Measurements from ENCODE around the gene FAM53A.
A peak's percentile ranks its signal among the peaks of the same experiment; 100 is the strongest.

FAM53A gene, protein sequence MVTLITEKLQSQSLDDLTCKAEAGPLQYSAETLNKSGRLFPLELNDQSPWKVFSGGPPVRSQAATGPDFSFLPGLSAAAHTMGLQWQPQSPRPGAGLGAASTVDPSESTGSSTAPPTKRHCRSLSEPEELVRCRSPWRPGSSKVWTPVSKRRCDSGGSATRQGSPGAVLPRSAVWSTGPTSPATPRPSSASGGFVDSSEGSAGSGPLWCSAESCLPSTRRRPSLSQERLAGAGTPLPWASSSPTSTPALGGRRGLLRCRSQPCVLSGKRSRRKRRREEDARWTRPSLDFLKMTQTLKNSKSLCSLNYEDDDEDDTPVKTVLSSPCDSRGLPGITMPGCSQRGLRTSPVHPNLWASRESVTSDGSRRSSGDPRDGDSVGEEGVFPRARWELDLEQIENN

DNA sequence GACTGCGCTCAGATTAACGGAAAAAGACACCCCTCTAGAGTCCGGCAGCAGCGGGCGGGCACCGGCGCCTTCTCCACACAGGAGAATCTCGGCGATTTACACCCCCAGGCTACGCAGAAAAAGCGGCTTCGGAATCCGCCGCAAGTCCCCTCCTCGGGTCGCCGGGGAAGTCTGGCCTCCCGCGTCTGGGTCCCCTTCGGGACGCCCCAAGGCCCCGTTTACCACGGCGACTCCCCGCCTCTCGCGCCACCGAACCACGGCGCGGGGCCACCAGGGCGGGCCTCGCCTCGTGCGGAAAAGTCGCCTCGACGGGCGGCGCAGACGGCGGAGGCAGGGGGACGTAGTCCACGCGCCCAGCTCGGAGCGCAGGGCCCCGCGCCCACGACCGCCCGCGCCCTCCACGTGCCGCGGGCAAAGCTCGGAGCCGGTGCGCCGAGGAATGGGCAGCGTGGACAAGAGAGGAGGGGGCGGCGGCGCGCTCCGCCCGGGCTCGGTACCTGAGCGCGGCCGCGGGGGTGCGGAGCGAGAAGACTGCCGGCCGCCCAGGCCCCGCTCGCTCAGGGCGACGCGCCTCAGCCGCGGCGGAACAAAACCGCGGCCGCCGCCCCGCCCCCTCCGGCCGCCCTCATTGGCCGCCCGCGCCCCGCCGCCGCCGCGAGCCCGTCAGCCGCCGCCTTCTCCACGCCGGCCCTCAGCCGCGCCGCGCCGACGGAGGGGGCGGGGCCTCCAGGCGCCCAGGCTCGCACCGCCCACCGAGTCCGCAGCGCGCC, at the start of gene FAM53A:
FAM53A (minus strand) TSS at position 578 of the 770 bp plus-strand sequence. CDS start 15,572 bp downstream, outside the sequence.
- peak in 2 of 3 experiments; percentile 17 to 90 for DNase-seq (ENCODE audit: low read depth in 3 of 3)

DNA sequence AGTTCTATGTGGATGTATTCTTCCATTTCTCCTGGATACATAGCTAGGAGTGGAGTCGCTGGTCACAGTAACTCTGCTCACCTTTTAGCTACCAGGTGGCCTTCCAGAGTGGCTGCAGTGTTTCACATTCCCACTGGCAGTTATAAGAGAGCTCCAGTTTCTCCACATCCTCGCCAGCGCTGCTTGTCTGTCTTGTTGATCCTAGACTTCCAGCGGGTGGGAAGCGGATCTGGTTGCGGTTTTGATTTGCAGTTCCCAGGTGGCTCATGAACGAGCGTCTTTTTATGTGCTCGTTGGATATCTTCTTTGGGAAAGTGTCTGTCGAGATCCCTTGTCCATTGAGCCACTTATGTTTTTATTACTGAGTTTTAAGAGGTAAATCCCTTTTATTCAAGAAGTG, 48.8 kb upstream of the FAM53A start:
- no peak for DNase-seq (ENCODE audit: low read depth in 3 of 3)

DNA sequence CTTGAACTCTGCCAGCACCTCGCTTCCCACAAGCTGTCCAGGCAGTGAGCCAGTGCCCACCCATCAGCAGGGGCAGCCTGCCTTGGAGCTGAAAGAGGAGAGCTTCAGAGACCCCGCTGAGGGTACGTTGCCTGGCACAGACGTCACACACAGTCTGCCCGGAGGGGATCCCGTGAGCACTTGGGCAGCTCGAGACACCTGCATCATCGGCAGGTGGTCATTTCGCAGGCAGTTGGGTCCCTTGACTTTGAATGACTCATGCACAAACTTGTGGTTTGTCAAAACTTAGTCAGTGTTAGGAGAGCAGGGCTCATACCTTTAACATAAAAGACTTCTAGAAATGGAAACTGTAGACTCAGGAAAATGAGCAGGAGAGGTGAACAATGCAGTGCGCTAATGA, 47.1 kb upstream of the FAM53A start:
- DNase-seq (ENCODE audit: low read depth in 3 of 3) = no peak

DNA sequence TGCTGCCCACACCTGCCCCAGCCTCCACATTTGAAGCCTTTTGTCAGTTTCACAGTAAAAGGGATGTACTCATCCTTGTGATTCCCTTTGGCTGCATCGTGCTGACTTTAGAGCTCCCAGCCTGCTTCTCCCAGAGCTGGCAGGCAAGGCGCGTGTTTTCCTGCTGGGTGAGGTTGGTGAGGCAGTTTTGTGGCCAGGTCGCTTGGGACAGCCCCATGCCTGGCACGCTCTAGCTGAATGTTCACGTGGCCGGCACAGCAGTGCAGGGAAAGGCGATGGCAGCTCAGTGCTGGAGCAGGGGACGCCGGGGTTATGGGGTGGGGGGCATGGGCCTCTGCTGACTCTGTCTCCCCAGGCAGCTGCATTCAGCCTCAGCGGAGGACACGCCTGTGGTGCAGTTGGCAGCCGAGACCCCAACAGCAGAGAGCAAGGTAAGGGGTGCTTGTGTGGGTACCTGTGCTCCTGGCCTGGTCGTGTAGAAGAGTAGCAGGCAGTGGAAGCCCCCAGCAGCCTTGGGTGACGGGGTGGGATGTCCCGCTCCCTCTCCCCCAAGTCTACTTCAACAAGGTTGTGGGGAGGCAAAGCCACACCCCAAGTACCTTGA, 46.5 kb upstream of the FAM53A start:
- DNase-seq (ENCODE audit: low read depth in 3 of 3) = no peak

DNA sequence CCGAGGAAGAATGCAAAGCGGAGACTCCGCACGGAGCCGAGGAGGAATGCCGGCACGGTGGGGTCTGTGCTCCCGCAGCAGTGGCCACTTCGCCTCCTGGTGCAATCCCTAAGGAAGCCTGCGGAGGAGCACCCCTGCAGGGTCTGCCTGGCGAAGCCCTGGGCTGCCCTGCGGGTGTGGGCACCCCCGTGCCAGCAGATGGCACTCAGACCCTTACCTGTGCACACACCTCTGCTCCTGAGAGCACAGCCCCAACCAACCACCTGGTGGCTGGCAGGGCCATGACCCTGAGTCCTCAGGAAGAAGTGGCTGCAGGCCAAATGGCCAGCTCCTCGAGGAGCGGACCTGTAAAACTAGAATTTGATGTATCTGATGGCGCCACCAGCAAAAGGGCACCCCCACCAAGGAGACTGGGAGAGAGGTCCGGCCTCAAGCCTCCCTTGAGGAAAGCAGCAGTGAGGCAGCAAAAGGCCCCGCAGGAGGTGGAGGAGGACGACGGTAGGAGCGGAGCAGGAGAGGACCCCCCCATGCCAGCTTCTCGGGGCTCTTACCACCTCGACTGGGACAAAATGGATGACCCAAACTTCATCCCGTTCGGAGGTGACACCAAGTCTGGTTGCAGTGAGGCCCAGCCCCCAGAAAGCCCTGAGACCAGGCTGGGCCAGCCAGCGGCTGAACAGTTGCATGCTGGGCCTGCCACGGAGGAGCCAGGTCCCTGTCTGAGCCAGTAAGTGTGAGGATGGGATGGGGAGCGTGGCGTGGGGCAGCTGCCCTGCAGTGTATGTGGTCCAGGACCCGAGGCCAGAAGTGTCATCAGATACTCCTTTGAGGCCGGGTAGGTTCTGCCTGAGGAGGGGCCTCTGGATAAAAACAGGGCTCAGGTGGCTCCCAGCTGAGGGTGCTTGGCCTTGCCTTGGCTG, 44.2 kb upstream of the FAM53A start:
- DNase-seq (ENCODE audit: low read depth in 3 of 3) = no peak

DNA sequence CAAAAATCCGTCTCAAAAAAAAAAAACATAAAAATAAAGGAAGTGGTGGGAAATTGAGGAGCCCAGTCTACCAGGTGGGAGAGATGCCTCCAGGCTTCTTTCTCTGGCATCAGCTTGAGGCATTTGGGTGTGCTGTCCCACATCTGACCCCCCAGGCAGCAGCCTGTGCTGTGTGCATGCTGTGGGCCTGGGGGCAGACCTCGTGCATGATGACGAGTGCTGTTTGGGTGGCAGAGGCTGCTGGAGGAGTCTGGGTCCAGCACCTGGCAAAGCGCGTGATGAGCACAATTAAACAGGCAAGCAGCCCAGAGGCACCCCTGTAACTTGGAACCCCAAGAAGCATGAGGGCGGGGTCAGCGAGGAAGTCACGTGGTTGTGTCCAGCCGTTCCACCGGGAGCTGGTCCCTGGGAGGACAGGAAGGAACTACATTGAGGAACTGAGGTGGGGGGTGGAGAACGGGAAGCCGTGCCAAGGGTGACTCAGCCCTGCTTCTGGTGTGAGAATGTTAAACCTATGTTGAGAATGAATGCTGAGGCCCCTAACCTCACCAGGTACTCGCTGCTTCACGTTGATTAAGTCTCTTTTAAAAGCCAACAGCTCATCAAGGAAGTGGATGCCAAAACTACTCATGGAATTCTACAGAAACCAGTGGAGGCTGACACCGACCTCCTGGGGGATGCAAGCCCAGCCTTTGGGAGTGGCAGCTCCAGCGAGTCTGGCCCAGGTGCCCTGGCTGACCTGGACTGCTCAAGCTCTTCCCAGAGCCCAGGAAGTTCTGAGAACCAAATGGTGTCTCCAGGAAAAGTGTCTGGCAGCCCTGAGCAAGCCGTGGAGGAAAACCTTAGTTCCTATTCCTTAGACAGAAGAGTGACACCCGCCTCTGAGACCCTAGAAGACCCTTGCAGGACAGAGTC, 43.3 kb upstream of the FAM53A start:
- DNase-seq (ENCODE audit: low read depth in 3 of 3) = no peak

DNA sequence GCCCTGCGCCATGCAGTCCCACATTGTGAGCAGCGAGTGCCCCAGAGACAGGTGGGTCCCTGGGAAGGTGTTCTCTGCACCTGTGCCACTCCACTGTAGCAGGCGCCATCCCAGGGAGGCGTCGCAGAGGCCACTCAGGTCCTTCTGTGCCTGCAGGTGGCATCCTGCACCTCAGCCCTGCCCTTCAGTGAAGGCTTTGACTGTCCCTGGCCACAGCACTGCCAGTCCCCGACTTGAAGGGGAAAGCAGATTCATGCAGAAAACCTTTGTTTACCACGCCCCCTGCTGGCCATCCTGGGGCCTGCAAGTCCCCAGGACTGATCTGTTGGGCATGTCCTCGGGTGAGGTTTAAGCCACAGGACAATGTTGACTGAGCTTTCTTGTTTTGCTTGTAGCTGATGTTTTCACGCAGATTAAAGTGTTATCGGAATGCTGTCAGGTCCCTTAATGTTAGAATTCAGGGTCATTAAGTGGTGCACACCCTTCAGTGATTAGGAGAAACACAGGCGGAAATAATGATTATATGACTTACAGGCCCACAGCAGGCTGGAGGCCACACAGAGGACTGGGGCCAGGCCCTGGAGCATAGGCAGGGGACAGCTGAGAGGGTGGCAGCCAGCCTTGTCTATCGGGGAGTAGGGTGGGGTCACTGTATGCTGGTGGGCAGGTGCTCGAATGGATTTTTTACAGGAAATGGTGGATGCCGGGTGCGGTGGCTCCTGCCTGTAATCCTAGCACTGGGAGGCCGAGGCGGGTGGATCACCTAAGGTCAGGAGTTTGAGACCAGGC, 42.2 kb upstream of the FAM53A start:
- peak; percentile 78 to 86 (median 84) for DNase-seq (ENCODE audit: low read depth in 3 of 3)

DNA sequence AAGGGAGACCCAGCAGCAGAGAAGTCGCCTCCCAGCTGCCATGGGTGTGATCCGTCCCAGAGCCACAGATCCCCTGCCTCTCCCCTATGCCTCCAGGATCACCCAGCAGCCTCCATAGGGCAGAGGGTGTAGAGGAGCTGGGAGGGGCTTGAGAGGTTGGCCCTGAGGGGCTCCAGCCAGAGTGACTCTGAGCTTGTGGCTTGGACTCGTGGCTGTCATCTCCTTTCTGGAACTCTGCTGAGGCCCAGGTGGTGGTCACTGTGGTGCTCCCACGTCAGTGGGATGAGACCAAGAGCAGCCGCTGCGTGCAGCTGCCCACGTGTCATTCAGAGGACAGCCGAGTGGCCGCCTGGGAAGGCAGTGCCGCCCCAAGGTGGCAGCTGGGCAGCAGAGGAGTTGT, 41.4 kb upstream of the FAM53A start:
- no peak for DNase-seq (ENCODE audit: low read depth in 3 of 3)

DNA sequence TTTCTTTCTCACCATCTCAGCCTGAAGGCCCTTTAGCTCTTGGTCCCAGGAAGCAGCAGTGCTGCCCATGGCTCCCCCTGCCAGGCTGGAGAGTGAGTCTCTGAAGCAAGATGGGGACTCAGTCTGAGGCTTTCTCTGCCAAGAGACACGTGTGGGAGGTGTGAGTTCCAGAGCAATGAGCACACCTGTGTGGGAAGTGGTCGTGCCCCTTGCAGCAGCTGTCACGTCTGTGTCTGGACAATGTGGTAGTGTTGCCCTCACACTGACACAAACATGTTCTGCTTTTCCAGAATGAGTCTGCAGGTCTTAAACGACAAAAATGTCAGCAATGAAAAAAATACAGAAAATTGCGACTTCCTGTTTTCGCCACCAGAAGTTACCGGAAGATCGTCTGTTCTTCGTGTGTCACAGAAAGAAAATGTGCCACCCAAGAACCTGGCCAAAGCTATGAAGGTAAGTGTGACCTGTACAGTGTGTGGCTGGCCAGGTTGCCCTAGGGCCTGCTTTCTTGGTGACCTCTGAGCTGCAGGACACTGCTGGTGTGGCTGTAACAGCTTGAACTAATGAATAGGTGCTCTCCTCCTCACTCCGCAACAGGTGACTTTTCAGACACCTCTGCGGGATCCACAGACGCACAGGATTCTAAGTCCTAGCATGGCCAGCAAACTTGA, 39.2 kb upstream of the FAM53A start:
- DNase-seq (ENCODE audit: low read depth in 3 of 3) = peak in 2 of 3 experiments; percentile 47 to 61

DNA sequence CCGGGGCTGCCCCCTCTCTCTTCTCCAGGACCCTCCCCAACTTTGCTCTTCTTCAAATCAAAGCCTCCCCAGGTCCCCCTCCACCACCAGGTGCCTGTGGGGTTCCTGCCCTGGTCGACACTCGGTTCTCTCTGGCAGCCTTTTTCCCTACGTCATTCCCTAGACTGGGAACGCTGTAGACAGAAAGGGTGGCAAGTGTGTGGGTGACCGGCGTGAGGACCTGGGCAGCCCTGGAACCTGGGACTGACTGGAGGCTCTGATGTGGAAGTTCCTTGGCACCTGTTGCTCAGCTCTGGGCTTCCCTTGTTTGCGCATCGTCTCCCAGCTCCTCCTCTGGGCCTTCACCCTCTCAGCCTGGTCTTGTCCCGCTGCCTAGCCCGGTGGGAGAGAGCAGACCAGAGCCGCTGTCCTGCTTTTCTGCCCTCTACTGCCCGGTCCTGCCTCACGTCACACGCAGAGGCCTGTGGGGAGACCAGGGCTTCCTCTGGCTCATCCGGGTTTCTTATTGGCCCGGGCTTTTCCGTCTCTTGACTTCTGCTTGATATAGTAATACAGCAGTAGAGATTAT, 38.5 kb upstream of the FAM53A start:
- peak in 1 of 3 experiments; percentile 37 for DNase-seq (ENCODE audit: low read depth in 3 of 3)

DNA sequence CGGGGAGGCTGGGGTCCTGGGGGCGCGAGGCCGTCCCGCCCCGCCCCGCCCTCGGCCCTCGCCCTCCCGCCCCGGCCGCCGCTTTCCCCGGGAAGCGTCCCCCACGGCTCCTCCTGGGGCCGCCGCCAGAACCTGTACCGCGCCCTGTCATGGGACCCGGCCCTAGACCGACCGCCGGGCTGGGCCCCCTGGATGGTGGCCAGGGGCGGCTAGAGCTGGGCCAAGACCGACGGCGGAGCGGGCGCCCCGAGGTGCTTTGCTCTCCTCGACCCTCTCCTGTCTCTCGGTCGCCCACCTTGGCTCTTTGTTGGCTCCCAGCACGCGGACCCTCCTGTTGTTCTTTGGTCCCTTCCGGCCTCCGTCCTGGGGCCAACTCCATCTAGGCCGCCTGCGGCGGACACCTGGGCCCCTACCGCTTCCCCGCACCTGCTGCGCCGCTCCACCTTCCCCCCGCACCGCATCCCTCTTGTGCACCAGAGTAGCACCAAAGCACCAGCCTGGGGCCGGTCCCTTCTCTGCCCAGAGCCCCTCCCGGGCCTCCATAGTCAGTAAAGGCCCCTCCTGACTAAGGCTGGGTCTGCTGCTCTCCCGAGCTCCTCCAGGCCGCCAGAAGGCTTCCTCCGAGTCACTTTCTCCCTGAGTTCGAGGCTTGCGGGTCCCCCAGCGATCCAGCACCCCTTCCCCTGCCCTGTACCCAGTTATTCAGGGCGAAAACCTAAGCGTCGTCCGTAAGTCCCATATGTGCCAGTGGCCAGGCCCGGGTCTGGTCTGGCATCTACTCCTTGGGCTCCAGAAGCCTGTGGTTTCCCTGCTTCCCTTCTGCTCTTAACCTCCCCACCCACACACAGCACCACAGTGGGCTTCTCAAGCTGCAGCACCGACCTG, 37.8 kb upstream of the FAM53A start:
- DNase-seq (ENCODE audit: low read depth in 3 of 3) = peak in 1 of 3 experiments; percentile 45

DNA sequence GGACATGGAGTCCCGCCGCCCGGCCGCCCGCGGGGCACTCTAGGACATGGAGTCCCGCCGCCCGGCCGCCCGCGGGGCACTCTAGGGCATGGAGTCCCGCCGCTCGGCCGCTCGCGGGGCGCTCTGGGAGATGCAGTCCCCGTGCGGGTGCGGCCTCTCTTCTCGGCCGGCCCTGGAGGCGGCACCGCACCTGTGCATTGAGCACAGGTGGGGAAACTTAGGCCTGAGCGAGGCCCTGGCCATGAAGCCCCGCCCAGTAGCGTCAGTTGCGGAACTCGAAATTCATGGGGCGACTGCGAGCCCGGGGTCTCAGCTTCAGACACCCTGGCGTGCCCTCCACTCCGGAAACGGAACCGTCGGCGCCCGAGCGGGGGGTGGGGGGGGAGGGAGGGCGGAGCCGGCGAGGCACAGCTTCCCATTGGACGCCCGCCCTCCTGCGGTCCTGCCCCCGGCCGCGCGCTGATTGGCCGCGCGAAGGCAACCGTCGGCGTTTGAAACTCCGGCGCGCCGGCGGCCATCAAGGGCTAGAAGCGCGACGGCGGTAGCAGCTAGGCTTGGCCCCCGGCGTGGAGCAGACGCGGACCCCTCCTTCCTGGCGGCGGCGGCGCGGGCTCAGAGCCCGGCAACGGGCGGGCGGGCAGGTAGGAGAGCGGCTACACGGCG, 37.0 kb upstream of the FAM53A start, which contains the start of the genes TACC3 and TMEM129:
TACC3 (plus strand) TSS at position 519 of the 663 bp plus-strand sequence. CDS start 1,901 bp downstream, outside the sequence.
TMEM129 (minus strand) TSS at position 321 of the 663 bp plus-strand sequence. CDS start 486 bp downstream, outside the sequence.
- DNase-seq (ENCODE audit: low read depth in 3 of 3) = peak; percentile 85 to 95 (median 86)

DNA sequence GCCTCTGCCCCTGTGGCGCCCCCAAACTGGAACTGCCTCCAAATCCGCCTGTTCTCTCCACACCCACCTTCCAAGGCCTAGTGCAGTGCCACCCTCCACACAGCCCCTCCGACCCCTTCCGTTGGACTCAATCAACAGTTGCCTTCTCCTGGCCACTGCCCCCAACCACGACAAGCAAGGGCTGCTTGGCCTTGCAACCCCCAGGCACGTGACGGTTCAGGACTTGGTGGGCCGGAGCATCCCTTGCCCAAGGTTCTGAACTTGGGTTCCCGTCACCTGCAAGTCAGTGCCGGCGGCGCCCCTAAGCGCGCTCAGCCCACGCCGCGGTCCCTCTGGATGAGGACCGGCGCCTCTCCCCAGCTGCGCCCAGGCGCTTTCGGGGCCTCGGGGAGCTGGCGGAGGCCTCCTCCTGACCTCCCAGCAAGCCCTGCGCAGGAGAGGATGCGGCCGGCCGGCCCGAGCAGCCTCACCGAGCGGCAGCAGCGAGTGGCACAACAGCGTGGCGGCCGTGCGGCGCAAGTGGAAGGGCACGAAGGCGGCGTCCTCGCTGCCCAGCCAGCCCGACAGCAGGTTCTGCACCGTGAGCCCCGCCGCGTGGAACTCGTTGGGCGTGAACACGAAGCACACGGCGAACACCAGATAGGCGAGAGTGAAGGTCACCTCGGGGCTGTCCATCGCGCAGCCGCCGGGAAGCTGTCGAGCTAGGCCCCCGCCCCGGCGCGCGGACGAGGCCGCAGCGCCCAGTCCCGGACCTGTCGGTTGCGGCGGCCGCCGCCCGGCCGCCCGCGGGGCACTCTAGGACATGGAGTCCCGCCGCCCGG, 36.3 kb upstream of the FAM53A start:
- DNase-seq (ENCODE audit: low read depth in 3 of 3) = peak in 1 of 3 experiments; percentile 43

DNA sequence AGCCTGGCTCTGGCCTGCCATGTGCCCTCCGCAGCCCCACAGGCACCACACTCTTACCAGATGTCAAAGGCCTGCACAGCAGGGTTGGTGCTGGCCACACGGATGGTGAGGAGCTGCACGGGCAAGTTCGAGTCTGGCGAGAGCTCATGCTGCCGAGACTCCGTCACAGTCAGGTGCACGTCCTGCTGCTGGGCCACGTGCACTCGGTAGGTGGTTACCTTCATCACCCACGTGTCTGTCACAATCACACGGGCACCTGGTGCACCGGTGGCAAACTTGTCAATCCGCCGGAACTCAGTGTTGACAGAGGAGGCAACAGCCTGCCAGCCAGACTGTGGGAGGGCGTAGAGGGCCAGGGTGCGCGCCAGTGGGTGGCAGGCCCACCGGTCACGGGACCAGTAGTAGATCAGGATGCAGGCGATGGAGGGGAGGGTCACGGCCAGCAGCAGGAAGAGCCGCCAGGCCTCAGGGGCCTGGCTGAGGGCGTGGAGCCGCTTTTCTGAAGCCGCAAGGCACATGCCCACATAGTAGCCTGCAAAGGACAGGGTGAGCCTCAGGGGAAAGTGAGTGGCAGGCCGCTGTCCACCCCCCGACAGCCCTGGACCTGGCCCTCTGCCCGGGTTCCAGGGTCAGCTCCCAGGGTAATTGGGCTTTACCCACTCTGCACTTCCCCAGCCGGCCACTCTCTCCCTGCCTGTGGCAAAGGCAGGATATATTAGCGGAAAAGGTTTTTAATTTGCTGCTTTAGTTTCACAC, 34.2 kb upstream of the FAM53A start:
- DNase-seq (ENCODE audit: low read depth in 3 of 3) = no peak

All from stimulated activated CD4-positive, alpha-beta T cell treated with anti-CD3 and anti-CD28 coated beads, TNF-alpha, amount 100 ng/mL, for 24 hours (primary cell).